Endothelial cell of umbilical vein (primary cell): ENCODE results near the gene SNX5.

Source experiments
- EZH2 ChIP-seq: IDR thresholded peaks from 2 replicates; pipeline ENCODE4 v1.6.1; 2012; ENCODE audit warnings: borderline replicate concordance, low read depth, mild to moderate bottlenecking, moderate library complexity, low read length, inconsistent platforms; ENCODE audit not compliant: severe bottlenecking
- POLR2A ChIP-seq: IDR thresholded peaks from 2 replicates; pipeline ENCODE4 v1.6.1; 2012; ENCODE audit warnings: low read depth, mild to moderate bottlenecking, control low read depth, low read length
- TF ChIP-seq, protein P1 (sequence below), 2 donors: IDR thresholded peaks; 1 replicate in 1 of 2; 2 replicates in 1 of 2; pipeline ENCODE4 v1.5.1; 2011; ENCODE audit warnings: low read length in 2 of 2, mild to moderate bottlenecking in 2 of 2, moderate library complexity in 2 of 2, control low read depth in 1 of 2, inconsistent platforms in 1 of 2, low read depth in 1 of 2; ENCODE audit not compliant: insufficient read depth in 1 of 2; ENCODE audit errors: extremely low read depth in 1 of 2

- TF ChIP-seq, protein P1, sequence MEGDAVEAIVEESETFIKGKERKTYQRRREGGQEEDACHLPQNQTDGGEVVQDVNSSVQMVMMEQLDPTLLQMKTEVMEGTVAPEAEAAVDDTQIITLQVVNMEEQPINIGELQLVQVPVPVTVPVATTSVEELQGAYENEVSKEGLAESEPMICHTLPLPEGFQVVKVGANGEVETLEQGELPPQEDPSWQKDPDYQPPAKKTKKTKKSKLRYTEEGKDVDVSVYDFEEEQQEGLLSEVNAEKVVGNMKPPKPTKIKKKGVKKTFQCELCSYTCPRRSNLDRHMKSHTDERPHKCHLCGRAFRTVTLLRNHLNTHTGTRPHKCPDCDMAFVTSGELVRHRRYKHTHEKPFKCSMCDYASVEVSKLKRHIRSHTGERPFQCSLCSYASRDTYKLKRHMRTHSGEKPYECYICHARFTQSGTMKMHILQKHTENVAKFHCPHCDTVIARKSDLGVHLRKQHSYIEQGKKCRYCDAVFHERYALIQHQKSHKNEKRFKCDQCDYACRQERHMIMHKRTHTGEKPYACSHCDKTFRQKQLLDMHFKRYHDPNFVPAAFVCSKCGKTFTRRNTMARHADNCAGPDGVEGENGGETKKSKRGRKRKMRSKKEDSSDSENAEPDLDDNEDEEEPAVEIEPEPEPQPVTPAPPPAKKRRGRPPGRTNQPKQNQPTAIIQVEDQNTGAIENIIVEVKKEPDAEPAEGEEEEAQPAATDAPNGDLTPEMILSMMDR (IDR thresholded peaks at IDR 0.05; ENCODE audit: extremely low read depth in 1 of 2, insufficient read depth in 1 of 2, low read depth in 1 of 2, low read length in 2 of 2), result no peak
- no peak for TF ChIP-seq POLR2A
- no peak for TF ChIP-seq EZH2
Observed at GRCh38 chr20:17967521-17968365, 851 bp downstream of the SNX5 start.
